Erythroblast (primary cell): ENCODE results near the gene APC.

Experiments used
- GATA1 ChIP-seq: IDR thresholded peaks from 2 replicates; pipeline ENCODE4 v1.6.1; 2011; ENCODE audit warnings: low read depth, mild to moderate bottlenecking, control low read depth, low read length, moderate library complexity
- POLR2A ChIP-seq: IDR thresholded peaks from 2 replicates; pipeline ENCODE4 v1.6.1; 2011; ENCODE audit warnings: mild to moderate bottlenecking, low read length

GRCh38 chr5:112799661-112800060 lies 62.0 kb downstream of the APC start:
- TF ChIP-seq POLR2A, result no peak
- no peak for TF ChIP-seq GATA1
